Measurements from ENCODE around the gene VDR. TPM values are rescaled to one million over a fixed set of nuclear protein-coding genes. Genes with fewer than 3 reads are reported as not detected.

Gene VDR
- total RNA-seq, 3 donors from 2014 or later (not counting 1 experiment from before 2014, with no cell fraction given) = 1.1 to 2.5 (median 1.6) TPM

- Mint-ChIP-seq H3K36me3 (no peaks in the 10 kb centered on the region), H3K4me3 (no peak overlapping the region)
These were observed 17.3 kb downstream of the VDR start for GRCh38 chr12:47887529-47887928.

GRCh38 chr12:47886510-47887240 is 18.1 kb downstream of the VDR start:
- no peak overlapping the region for H3K4me3 ChIP-seq (ENCODE audit: low read length)
- H3K9me3 ChIP-seq (ENCODE audit: control insufficient read depth, insufficient read depth, low read length) = no peaks in the 10 kb centered on the region
- WGBS (ENCODE audit: insufficient coverage) = 85% methylated on average over 12 of the region's 13 CpGs
- Mint-ChIP-seq H3K27ac (no peak overlapping the region), H3K4me1 (peaks cover 6 to 24% of the 10 kb centered on the region in 2 donors), H3K4me3 (no peak overlapping the region), H3K9me3 (no peaks in the 10 kb centered on the region), H3K27me3 (ENCODE audit: low read depth in 2 of 2) (peaks cover 8 to 13% of the 10 kb centered on the region in 2 donors), H3K36me3 (no peaks in the 10 kb centered on the region)
- no peak for TF ChIP-seq CTCF (IDR thresholded peaks at IDR 0.05)
- intact Hi-C loops (cut with micrococcal nuclease) = no loop called here
- peaks cover 3% of the 10 kb centered on the region for H3K27me3 ChIP-seq (ENCODE audit: control insufficient read depth, insufficient read depth, low read length)
- no peaks in the 10 kb centered on the region for H3K36me3 ChIP-seq (ENCODE audit: control insufficient read depth, insufficient read depth, low read length)
- DNase-seq = no peak
- H3K4me1 ChIP-seq (ENCODE audit: control insufficient read depth, insufficient read depth, low read length) = peaks cover 44% of the 10 kb centered on the region
- no peak overlapping the region for H3K27ac ChIP-seq (ENCODE audit: low read length)
- ATAC-seq = no peak

More at GRCh38 chr12:47887529-47887928, 17.3 kb downstream of the VDR start:
- intact Hi-C loops (cut with micrococcal nuclease) = no loop called here
- H3K4me1 Mint-ChIP-seq = peaks cover 6 to 16% of the 10 kb centered on the region in 2 donors
- no peak for ATAC-seq
- H3K27ac ChIP-seq (ENCODE audit: low read length) = no peak overlapping the region
- no peaks in the 10 kb centered on the region for H3K9me3 Mint-ChIP-seq
- TF ChIP-seq CTCF (IDR thresholded peaks at IDR 0.05) = no peak
- no peaks in the 10 kb centered on the region for H3K9me3 ChIP-seq (ENCODE audit: control insufficient read depth, insufficient read depth, low read length)
- no peaks in the 10 kb centered on the region for H3K36me3 ChIP-seq (ENCODE audit: control insufficient read depth, insufficient read depth, low read length)
- no peak overlapping the region for H3K4me3 ChIP-seq (ENCODE audit: low read length)
- H3K27me3 Mint-ChIP-seq (ENCODE audit: low read depth in 2 of 2) = peaks cover 0 to 7% of the 10 kb centered on the region in 2 donors
- no peak overlapping the region for H3K27ac Mint-ChIP-seq
- 81% methylated on average over 3 of the region's 3 CpGs for whole genome bisulfite sequencing (ENCODE audit: insufficient coverage)
- H3K4me1 ChIP-seq (ENCODE audit: control insufficient read depth, insufficient read depth, low read length) = peaks cover 40% of the 10 kb centered on the region
- no peak for DNase-seq
- H3K27me3 ChIP-seq (ENCODE audit: control insufficient read depth, insufficient read depth, low read length) = peaks cover 3% of the 10 kb centered on the region

- 76% methylated on average over 2 of the region's 2 CpGs for WGBS (ENCODE audit: insufficient coverage)
- no peak overlapping the region for H3K27ac ChIP-seq (ENCODE audit: low read length)
- Mint-ChIP-seq H3K36me3 (no peaks in the 10 kb centered on the region), H3K4me3 (no peak overlapping the region), H3K4me1 (peaks cover 6 to 26% of the 10 kb centered on the region in 2 donors), H3K9me3 (no peaks in the 10 kb centered on the region), H3K27ac (no peak overlapping the region), H3K27me3 (ENCODE audit: low read depth in 2 of 2) (peaks cover 16 to 17% of the 10 kb centered on the region in 2 donors)
- H3K36me3 ChIP-seq (ENCODE audit: control insufficient read depth, insufficient read depth, low read length) = no peaks in the 10 kb centered on the region
- DNase-seq (no peak), ATAC-seq (no peak)
- H3K4me1 ChIP-seq (ENCODE audit: control insufficient read depth, insufficient read depth, low read length) = peaks cover 44% of the 10 kb centered on the region
- H3K4me3 ChIP-seq (ENCODE audit: low read length) = no peak overlapping the region
- peaks cover 3% of the 10 kb centered on the region for H3K27me3 ChIP-seq (ENCODE audit: control insufficient read depth, insufficient read depth, low read length)
- no peaks in the 10 kb centered on the region for H3K9me3 ChIP-seq (ENCODE audit: control insufficient read depth, insufficient read depth, low read length)
- no peak for TF ChIP-seq CTCF (IDR thresholded peaks at IDR 0.05)
- intact Hi-C loops (cut with micrococcal nuclease) = no loop called here
These were observed 19.2 kb downstream of the VDR start for GRCh38 chr12:47885566-47885965.

Data from natural killer cell (primary cell).